Kidney epithelial cell (primary cell): ENCODE measurements around the gene ETV4. TPM values are rescaled to one million over a fixed set of nuclear protein-coding genes. Genes with fewer than 3 reads are reported as not detected.

Source experiments
- DNase-seq: peaks from one replicate; pipeline ENCODE4 v3.0.0-alpha.2; 2010; ENCODE audit warnings: low read depth
- H3K27me3 ChIP-seq: 2 replicates; pipeline ENCODE4 v1.6.0; 2011; ENCODE audit warnings: low read length; ENCODE audit not compliant: control insufficient read depth, insufficient read depth
- H3K36me3 ChIP-seq: 2 replicates; pipeline ENCODE4 v1.5.1; 2011; ENCODE audit warnings: low read length; ENCODE audit not compliant: control insufficient read depth, insufficient read depth
- H3K4me3 ChIP-seq: 2 replicates; pipeline ENCODE4 v1.5.1; 2011; ENCODE audit warnings: low read depth, mild to moderate bottlenecking, control low read depth, low read length
- CTCF ChIP-seq: IDR thresholded peaks from 2 replicates; pipeline ENCODE4 v1.5.1; 2011; ENCODE audit warnings: mild to moderate bottlenecking, moderate library complexity, low read length, control low read depth, inconsistent platforms; ENCODE audit not compliant: insufficient read depth, poor library complexity, severe bottlenecking
- total RNA-seq: library from RNA; depleted of rRNA; stranded (reverse); fragments of >200 nt; gene quantifications from 2 replicates; pipeline ENCODE4 v1.2.3, GENCODE V29; 2015

ETV4 gene
- total RNA-seq, 1 donor from 2014 or later: 42.1 TPM

DNA sequence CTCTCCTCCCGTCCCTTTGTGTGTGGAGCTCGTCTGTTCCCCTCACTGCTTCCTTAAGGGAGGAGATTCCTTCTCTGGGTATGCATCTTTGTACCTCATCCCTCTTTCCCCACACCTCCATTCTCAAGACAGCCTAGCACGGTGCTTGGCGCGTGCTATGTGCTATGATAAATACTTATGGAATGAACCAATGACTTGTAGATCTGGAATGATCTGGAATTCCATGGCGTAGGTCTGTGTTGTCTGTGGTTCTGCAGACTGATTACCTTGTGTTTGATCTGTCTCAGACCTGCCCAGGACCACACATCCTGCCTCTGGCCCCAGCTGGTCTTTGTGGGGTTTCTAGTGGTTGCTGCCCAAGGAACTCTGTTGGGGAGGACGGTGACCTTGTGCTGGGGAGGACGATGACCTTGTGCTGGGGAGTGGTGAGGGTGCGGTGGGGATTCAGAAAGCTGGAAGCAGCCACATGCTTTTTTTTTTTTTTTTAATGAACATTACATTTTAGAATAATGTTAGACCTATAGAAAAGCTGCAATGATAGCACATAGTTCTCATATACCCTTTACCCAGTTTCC lies 33.5 kb upstream of the ETV4 start:
- Histone ChIP-seq H3K36me3 (no peaks in the 10 kb centered on the region), H3K4me3 (no peak overlapping the region), H3K27me3 (no peaks in the 10 kb centered on the region)
- DNase-seq: peak; percentile 96
- TF ChIP-seq CTCF: no peak

DNA sequence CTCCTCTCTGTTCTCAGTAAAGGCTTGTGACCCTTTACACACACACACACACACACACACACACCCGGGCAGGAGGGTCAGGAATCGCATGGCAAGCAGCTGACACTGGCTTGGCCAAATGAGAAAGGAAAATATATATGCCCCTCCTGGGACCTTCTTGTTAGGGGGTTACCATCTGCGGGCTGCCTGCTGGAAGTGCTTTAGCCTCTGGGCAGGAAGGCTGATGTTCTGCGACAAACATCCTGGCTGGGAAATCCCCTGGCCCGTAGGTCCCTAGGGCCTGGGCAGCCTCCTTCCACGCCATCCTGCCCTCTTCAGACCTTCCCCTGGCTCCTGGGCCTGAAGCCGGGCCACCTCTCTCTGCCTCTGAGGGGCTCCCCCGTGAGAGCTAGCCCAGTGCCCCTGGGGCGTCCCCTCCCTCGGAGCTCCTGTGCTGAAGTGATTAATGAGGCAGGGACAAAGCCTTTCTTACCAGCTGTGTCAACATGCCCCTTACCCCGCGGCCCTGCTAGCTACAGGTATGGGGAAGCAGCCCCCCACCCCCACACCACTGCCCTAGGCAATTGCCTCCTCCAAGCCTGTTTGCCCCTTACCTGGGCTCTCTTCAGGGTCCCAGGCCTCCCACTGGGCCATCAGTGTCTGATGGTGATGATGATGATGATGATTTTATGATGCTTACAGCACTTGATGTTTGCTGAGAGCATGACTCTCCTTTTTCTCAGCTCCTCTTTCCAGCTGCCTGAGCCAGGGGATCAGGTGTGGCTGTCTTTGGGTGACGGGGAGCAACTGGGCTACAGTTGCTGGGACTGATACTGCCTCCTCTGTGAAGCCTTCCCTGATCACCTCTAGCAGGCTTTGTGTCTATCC lies 32.8 kb upstream of the ETV4 start:
- TF ChIP-seq CTCF: no peak

DNA sequence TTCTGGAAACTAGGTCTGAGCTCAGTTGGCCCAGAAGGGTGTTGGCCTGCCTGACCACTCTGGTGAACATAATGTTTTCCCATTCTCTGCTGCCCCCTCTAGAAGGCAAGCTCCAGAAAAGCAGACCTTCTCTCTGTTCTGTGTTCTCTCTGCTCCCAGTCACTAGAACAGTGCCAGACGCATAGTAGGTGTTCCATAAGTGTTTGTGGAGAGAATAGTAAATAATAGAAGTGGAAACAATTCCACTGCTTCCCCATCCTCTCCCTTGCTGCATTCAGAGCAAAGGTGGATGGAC lies 32.2 kb upstream of the ETV4 start:
- Histone ChIP-seq H3K4me3 (no peak overlapping the region), H3K27me3 (no peaks in the 10 kb centered on the region), H3K36me3 (no peaks in the 10 kb centered on the region)
- no peak for TF ChIP-seq CTCF
- no peak for DNase-seq

More for the DNA sequence above, 32.8 kb upstream of the ETV4 start:
- Histone ChIP-seq H3K27me3 (no peaks in the 10 kb centered on the region), H3K36me3 (no peaks in the 10 kb centered on the region), H3K4me3 (no peak overlapping the region)
- DNase-seq: no peak

DNA sequence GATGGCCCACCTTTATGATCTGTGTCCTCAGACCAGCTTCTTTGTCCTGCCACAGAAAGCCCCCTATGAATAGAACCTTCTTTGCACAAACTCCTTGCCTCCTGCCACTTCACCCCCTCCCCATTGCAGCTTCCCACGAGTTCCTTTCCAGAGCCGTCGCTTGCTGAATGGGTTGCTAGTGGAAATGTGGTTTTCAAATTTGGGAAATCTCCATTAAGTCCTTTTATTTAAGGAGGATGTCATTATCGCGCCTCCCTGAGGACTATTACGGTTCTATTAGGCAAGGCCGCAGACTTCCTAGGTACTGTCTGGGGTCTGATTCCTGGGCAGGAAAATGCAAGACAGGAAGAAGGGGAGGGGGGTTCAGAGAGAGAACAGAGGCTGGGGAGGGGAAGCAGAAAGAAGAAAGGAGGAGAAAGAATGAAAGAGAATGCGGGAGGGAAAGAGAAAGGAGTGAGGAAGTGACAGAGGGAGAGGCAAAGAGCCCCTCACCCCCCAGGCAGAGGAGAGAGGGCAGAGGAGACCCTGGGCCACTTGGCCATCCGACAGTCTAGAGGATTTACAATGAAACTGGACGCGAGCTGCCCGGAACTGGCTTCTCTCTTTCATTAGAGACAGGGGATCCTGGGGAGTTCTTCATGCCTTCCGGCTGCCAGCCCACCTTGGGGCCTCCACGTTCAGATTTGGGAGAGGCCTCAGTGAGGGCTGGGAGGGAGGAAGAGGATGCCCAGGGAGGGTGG lies 31.7 kb upstream of the ETV4 start:
- DNase-seq: no peak
- H3K4me3 ChIP-seq: no peak overlapping the region
- H3K27me3 ChIP-seq: no peaks in the 10 kb centered on the region
- no peak for TF ChIP-seq CTCF
- H3K36me3 ChIP-seq: no peaks in the 10 kb centered on the region

DNA sequence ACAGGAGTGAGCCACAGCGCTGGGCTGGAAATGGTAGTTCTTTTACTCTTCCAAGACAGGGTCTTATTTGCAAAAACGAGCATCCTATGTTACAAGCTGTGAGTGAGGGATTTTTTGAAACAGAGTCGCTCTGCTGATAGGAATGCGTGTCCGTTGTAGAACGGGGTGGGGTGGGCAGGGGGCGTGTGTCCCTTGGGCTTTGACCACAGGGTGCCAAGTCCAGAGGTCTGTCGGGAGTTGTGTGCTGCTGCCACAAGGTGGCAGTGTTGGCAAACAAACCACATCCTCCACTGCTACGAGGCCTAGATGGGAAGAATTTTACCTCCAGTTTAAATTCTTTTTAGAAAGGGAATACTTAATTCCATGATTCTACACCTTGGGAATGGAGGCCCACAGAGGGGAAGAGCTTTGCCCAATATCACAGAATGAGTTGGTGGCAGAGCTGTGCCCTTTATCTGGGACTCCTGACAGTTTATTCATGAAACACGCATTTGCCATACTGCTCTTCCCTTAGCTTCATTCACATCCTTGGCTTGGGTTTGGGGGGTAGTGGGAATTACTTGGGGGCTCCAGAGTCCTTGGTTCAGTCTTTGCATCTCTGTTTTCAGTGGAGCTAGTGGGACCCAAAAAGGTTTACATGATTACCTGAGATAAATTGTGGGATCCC lies 30.6 kb upstream of the ETV4 start:
- Histone ChIP-seq H3K36me3 (no peaks in the 10 kb centered on the region), H3K4me3 (no peak overlapping the region), H3K27me3 (no peaks in the 10 kb centered on the region)
- no peak for DNase-seq
- TF ChIP-seq CTCF: peak; percentile 85
